Fibroblast of lung (primary cell): ENCODE data around the gene ZC3H8. TPM values are rescaled to one million over a fixed set of nuclear protein-coding genes. Genes with fewer than 3 reads are reported as not detected.

ENCODE experiments used
- DNase-seq, 2 donors: peaks; one replicate each; pipeline versions ENCODE4 v3.0.0 to v3.0.0-alpha.2; 2010; ENCODE audit warnings: low read depth in 2 of 2
- H2AFZ ChIP-seq: 2 replicates; pipeline ENCODE4 v1.5.1; 2012; ENCODE audit warnings: low read length, control low read depth, inconsistent platforms
- H3K27ac ChIP-seq: 2 replicates; pipeline ENCODE4 v1.5.1; 2011; ENCODE audit warnings: low read length, control low read depth; ENCODE audit not compliant: insufficient read depth
- H3K27me3 ChIP-seq: 2 replicates; pipeline ENCODE4 v1.5.1; 2011; ENCODE audit warnings: mild to moderate bottlenecking, low read length; ENCODE audit not compliant: control insufficient read depth, insufficient read depth
- H3K36me3 ChIP-seq: 2 replicates; pipeline ENCODE4 v1.5.1; 2011; ENCODE audit warnings: low read length; ENCODE audit not compliant: control insufficient read depth, insufficient read depth
- H3K4me1 ChIP-seq: 2 replicates; pipeline ENCODE4 v1.5.1; 2011; ENCODE audit warnings: low read length; ENCODE audit not compliant: control insufficient read depth, insufficient read depth; ENCODE audit errors: extremely low read depth
- H3K4me2 ChIP-seq: 2 replicates; pipeline ENCODE4 v1.5.1; 2011; ENCODE audit warnings: low read length, control low read depth; ENCODE audit not compliant: insufficient read depth; ENCODE audit errors: extremely low read depth
- H3K4me3 ChIP-seq, 4 experiments: fragments of 200-600 bp in 1 of 4; sonication (generic) in 1 of 4; replicated peaks in 1 of 4; 2 replicates each; pipeline ENCODE4 v1.5.1; 2011 to 2016; ENCODE audit warnings: low read length in 4 of 4, low read depth in 3 of 4, mild to moderate bottlenecking in 3 of 4, control low read depth in 2 of 4, inconsistent platforms in 1 of 4, mixed read lengths in 1 of 4; ENCODE audit not compliant: insufficient read depth in 1 of 4; ENCODE audit errors: control extremely low read depth in 1 of 4
- H3K79me2 ChIP-seq: 2 replicates; pipeline ENCODE4 v1.5.1; 2012; ENCODE audit warnings: mild to moderate bottlenecking, low read length, inconsistent platforms; ENCODE audit not compliant: control insufficient read depth, insufficient read depth
- H3K9ac ChIP-seq: 2 replicates; pipeline ENCODE4 v1.5.1; 2011; ENCODE audit warnings: mild to moderate bottlenecking, low read length, control low read depth; ENCODE audit not compliant: insufficient read depth
- H3K9me3 ChIP-seq: 2 replicates; pipeline ENCODE4 v1.5.1; 2012; ENCODE audit warnings: low read depth, low read length; ENCODE audit not compliant: control insufficient read depth, insufficient read depth
- H4K20me1 ChIP-seq: 2 replicates; pipeline ENCODE4 v1.5.1; 2011; ENCODE audit warnings: low read length; ENCODE audit not compliant: control insufficient read depth, insufficient read depth; ENCODE audit errors: extremely low read depth
- EZH2 ChIP-seq: IDR thresholded peaks from 2 replicates; pipeline ENCODE4 v1.5.1; 2012; ENCODE audit warnings: low read length, control low read depth, mild to moderate bottlenecking; ENCODE audit errors: missing control alignments
- polyA minus RNA-seq: library from RNA; depleted of rRNA, polyadenylated mRNA; stranded (reverse); fragments of >200 nt; gene quantifications from 2 replicates; pipeline ENCODE4 v1.2.3, GENCODE V29; 2011; ENCODE audit warnings: low replicate concordance
- polyA plus RNA-seq, 2 donors: library from polyadenylated mRNA; depleted of rRNA in 1 of 2; stranded (reverse) in 1 of 2; unstranded in 1 of 2; fragments of >200 nt; gene quantifications; 2 replicates each; pipeline ENCODE4 v1.2.1, GENCODE V29; 2011 to 2012; ENCODE audit warnings: missing spikeins in 1 of 2
- total RNA-seq: library from RNA; depleted of rRNA; stranded (reverse); fragments of >200 nt; gene quantifications from 2 replicates; pipeline ENCODE4 v1.2.1, GENCODE V29; 2014
- TF ChIP-seq, protein P1 (sequence below), 2 donors: IDR thresholded peaks in 1 of 2; conservative IDR thresholded peaks in 1 of 2; 1 replicate in 1 of 2; 2 replicates in 1 of 2; pipeline ENCODE4 v1.5.1; 2011 to 2012; ENCODE audit warnings: low read length in 2 of 2, control low read depth in 1 of 2, inconsistent platforms in 1 of 2, low read depth in 1 of 2, mild to moderate bottlenecking in 1 of 2

The ZC3H8 gene
- total RNA-seq (4.6 and 6.9 TPM in 2 replicates), polyA plus RNA-seq (2.8 and 3.3 TPM in 2 replicates), polyA minus RNA-seq (not detected in 2 replicates)
- 3.0 and 3.1 TPM in 2 replicates for polyA plus RNA-seq (2012)

DNA sequence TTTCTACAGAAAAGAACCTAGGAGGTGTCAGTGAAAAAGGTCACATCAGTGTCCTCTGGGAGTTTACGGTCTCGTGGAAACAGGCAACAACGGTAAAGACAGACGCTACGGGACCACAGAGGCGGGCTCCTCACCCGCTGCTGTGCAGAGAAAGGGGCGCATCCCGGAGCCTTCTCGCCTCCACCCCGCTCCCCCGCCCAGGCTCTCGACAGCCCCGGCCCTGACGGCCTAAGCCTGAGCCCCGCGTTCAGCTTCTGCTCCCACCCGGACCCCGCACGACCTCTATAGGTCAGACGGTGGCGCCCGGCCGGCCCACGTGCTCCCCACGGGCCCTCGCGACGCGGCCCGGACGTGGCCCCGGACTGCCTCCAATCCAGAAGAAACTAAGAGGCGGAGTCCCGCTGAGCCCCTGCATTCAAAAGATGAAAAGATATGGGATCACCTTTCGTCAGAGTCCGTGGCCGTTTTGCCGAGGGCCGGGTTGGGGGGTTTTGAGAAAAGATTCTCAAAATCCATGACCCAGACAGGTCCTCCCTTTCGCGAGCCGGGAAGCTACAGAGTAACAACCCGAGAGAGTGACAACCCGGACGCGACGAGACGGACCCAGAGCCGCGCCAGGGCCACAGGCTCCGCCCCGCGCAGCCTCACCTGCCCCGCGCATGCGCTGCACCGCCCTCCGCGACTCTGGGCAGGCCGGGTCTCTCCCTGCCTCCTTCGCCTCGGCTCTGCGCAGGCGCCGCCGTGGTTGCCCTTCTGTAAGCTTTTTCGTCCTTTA lies at the start of gene ZC3H8:
TSS of gene ZC3H8 (minus strand) at position 577 of the 775 bp plus-strand sequence. CDS start at position 516, 61 bp downstream.
- Histone ChIP-seq H2AFZ (peak within 1 kb of the TSS; percentile 87), H3K79me2 (no peaks in the 10 kb centered on the region), H3K9ac (peak within 1 kb of the TSS; percentile 67), H4K20me1 (no peaks in the 10 kb centered on the region), H3K27me3 (no peaks in the 10 kb centered on the region), H3K36me3 (no peaks in the 10 kb centered on the region), H3K4me3 (peak within 1 kb of the TSS; percentile 53 to 86 (median 82)), H3K27ac (peak within 1 kb of the TSS; percentile 43), H3K9me3 (no peaks in the 10 kb centered on the region), H3K4me2 (peak within 1 kb of the TSS; percentile 98), H3K4me1 (peaks cover 4% of the 10 kb centered on the region)
- TF ChIP-seq, protein P1, sequence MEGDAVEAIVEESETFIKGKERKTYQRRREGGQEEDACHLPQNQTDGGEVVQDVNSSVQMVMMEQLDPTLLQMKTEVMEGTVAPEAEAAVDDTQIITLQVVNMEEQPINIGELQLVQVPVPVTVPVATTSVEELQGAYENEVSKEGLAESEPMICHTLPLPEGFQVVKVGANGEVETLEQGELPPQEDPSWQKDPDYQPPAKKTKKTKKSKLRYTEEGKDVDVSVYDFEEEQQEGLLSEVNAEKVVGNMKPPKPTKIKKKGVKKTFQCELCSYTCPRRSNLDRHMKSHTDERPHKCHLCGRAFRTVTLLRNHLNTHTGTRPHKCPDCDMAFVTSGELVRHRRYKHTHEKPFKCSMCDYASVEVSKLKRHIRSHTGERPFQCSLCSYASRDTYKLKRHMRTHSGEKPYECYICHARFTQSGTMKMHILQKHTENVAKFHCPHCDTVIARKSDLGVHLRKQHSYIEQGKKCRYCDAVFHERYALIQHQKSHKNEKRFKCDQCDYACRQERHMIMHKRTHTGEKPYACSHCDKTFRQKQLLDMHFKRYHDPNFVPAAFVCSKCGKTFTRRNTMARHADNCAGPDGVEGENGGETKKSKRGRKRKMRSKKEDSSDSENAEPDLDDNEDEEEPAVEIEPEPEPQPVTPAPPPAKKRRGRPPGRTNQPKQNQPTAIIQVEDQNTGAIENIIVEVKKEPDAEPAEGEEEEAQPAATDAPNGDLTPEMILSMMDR (conservative IDR thresholded peaks at IDR 0.05 in 1 of 2, IDR thresholded peaks at IDR 0.05 in 1 of 2; ENCODE audit: low read depth in 1 of 2, low read length in 2 of 2) = no peak
- no peak for TF ChIP-seq EZH2
- peak; percentile 70 to 81 for DNase-seq

DNA sequence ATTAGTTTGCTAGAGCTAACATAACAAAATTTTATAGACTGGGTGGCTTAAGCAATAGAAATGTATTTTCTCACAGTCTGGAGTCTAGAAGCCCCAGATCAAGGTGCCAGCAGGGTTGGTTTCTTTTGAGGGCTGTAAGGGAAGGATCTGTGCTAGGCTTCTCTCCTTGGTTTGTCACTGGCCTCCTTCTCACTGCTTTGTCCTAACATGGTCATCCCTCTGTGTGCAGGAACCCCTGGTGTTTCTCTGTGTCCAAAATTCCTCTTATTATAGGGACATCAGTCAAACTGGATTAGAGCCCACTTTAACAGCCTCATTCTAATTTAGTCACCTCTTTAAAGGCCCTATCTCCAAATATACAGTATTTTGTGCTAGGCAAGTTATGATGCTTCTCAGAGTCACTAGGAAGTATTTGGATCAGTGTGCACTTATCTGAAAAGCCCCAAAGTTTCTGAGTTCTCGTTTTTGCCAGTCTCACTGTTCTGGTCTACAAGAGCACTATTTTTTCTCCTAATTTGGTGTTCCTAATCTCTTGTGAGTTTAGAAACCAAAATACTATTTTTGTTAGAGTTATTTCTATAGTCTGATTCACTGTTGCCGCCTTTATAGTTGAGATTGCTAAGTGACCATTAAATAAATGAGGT lies 49.6 kb upstream of the ZC3H8 start:
- no peak overlapping the region for H2AFZ ChIP-seq
- no peak overlapping the region for H3K27ac ChIP-seq
- no peaks in the 10 kb centered on the region for H3K36me3 ChIP-seq
- H3K4me1 ChIP-seq = no peaks in the 10 kb centered on the region
- no peaks in the 10 kb centered on the region for H3K27me3 ChIP-seq
- TF ChIP-seq EZH2 = no peak
- TF ChIP-seq, protein P1 (conservative IDR thresholded peaks at IDR 0.05 in 1 of 2, IDR thresholded peaks at IDR 0.05 in 1 of 2; ENCODE audit: low read depth in 1 of 2, low read length in 2 of 2) = no peak
- H3K4me2 ChIP-seq = no peak overlapping the region
- no peaks in the 10 kb centered on the region for H3K79me2 ChIP-seq
- H3K4me3 ChIP-seq = no peak overlapping the region
- no peaks in the 10 kb centered on the region for H4K20me1 ChIP-seq
- no peaks in the 10 kb centered on the region for H3K9me3 ChIP-seq
- H3K9ac ChIP-seq = no peak overlapping the region
- DNase-seq = no peak

DNA sequence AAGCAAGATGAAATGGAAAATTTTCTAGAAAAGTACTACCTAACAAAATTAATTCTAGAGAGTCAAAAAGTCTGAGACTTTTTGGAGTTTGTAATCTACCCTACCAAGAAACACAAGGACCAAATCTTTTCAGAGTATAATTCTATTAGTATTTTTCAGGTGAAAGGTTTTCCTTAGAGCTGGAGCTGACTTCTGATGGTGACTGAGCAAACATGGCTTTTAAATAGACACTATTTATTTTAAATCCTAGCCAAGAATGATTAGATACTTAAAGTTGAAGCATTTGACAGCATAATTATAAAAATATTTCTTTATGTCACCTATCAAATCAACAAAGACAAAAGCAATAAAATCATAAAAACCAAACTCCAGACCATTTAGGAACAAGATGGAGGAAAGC lies 47.1 kb upstream of the ZC3H8 start:
- H2AFZ ChIP-seq = no peak overlapping the region
- no peaks in the 10 kb centered on the region for H3K27me3 ChIP-seq
- H3K4me1 ChIP-seq = no peaks in the 10 kb centered on the region
- H3K4me2 ChIP-seq = no peak overlapping the region
- no peaks in the 10 kb centered on the region for H3K9me3 ChIP-seq
- no peak overlapping the region for H3K27ac ChIP-seq
- TF ChIP-seq, protein P1 (conservative IDR thresholded peaks at IDR 0.05 in 1 of 2, IDR thresholded peaks at IDR 0.05 in 1 of 2; ENCODE audit: low read depth in 1 of 2, low read length in 2 of 2) = no peak
- no peak for TF ChIP-seq EZH2
- no peaks in the 10 kb centered on the region for H3K79me2 ChIP-seq
- no peak overlapping the region for H3K4me3 ChIP-seq
- no peaks in the 10 kb centered on the region for H3K36me3 ChIP-seq
- H3K9ac ChIP-seq = no peak overlapping the region
- peak in 1 of 2 donors; percentile 26 for DNase-seq
- no peaks in the 10 kb centered on the region for H4K20me1 ChIP-seq
